B cell (primary cell): ENCODE data around the gene C10orf105. TPM values are rescaled to one million over a fixed set of nuclear protein-coding genes. Genes with fewer than 3 reads are reported as not detected.

Source experiments
- ATAC-seq: fragments of 200-7000 bp; cut with Tn5 transposase; one replicate; pipeline ENCODE4 v1.10.0; 2021; ENCODE audit warnings: low read depth, mild to moderate bottlenecking, moderate number of reproducible peaks, moderate library complexity
- CTCF ChIA-PET: fragments of 350-600 bp; sonication (Branson Sonifier 250); formaldehyde crosslinking; loops from one replicate; lab custom pipeline; 2021; ENCODE audit warnings: antibody characterized with exemption, inconsistent platforms; lab: Charles Lee
- POLR2A ChIA-PET: fragments of 350-600 bp; sonication (Branson Sonifier 250); formaldehyde crosslinking; loops from one replicate; lab custom pipeline; 2021; ENCODE audit warnings: antibody characterized with exemption; lab: Charles Lee
- DNase-seq: peaks from one replicate; pipeline ENCODE4 v3.0.0; 2013
- H2AFZ ChIP-seq: 2 replicates; pipeline ENCODE4 v1.6.1; 2012; ENCODE audit warnings: mild to moderate bottlenecking, low read depth, low read length; ENCODE audit not compliant: insufficient read depth, poor library complexity, severe bottlenecking
- H3K27ac ChIP-seq, 2 donors: 1 replicate in 1 of 2; 2 replicates in 1 of 2; pipeline ENCODE4 v1.5.1; 2012 to 2013; ENCODE audit warnings: low read length in 2 of 2, mild to moderate bottlenecking in 2 of 2, moderate library complexity in 1 of 2
- H3K27me3 ChIP-seq, 4 experiments: fragments of 200-600 bp in 1 of 4; sonication (generic) in 1 of 4; replicated peaks in 1 of 4; 1 replicate in 2 of 4; 2 replicates in 2 of 4; pipeline versions ENCODE4 v1.6.1 to v1.7.0; 2013 to 2016; ENCODE audit warnings: low read length in 3 of 4, mild to moderate bottlenecking in 2 of 4, mixed read lengths in 1 of 4, moderate library complexity in 1 of 4; ENCODE audit not compliant: insufficient read depth in 4 of 4, control insufficient read depth in 3 of 4; ENCODE audit errors: control extremely low read depth in 1 of 4
- H3K36me3 ChIP-seq, 2 experiments: replicated peaks in 1 of 2; 1 replicate in 1 of 2; 2 replicates in 1 of 2; pipeline versions ENCODE4 v1.6.1 to v1.7.1; 2013; ENCODE audit warnings: low read length in 1 of 2; ENCODE audit not compliant: insufficient read depth in 2 of 2, control insufficient read depth in 1 of 2; ENCODE audit errors: control extremely low read depth in 1 of 2, extremely low read depth in 1 of 2
- H3K4me1 ChIP-seq, 2 donors: fragments of 200-600 bp in 1 of 2; sonication (generic) in 1 of 2; 1 replicate in 1 of 2; 2 replicates in 1 of 2; pipeline versions ENCODE4 v1.5.1 to v1.6.1; 2013 to 2017; ENCODE audit warnings: low read length in 2 of 2; ENCODE audit not compliant: control insufficient read depth in 2 of 2, insufficient read depth in 2 of 2
- H3K4me2 ChIP-seq: replicated peaks from 2 replicates; pipeline ENCODE3; 2012; ENCODE audit warnings: mild to moderate bottlenecking, low read depth, low read length; ENCODE audit not compliant: poor library complexity, severe bottlenecking
- H3K4me3 ChIP-seq, 5 experiments: fragments of 200-600 bp in 1 of 5; sonication (generic) in 1 of 5; 1 replicate in 3 of 5; 2 replicates in 2 of 5; pipeline versions ENCODE4 v1.5.1 to v1.7.0; 2011 to 2016; ENCODE audit warnings: low read length in 4 of 5, mild to moderate bottlenecking in 4 of 5, low read depth in 2 of 5, control low read depth in 1 of 5, moderate library complexity in 1 of 5; ENCODE audit not compliant: insufficient read depth in 1 of 5; ENCODE audit errors: control extremely low read depth in 1 of 5, extremely low read depth in 1 of 5
- H3K79me2 ChIP-seq: fragments of 200-600 bp; sonication (generic); one replicate; pipeline ENCODE4 v1.6.0; 2016; ENCODE audit warnings: low read length; ENCODE audit not compliant: control insufficient read depth, insufficient read depth
- H3K9ac ChIP-seq: fragments of 200-600 bp; sonication (generic); 2 replicates; pipeline ENCODE4 v1.6.1; 2017; ENCODE audit warnings: mild to moderate bottlenecking, low read length, moderate library complexity
- H3K9me3 ChIP-seq, 3 donors: one replicate each; pipeline versions ENCODE4 v1.6.1 to v1.7.1; 2013; ENCODE audit warnings: low read length in 2 of 3; ENCODE audit not compliant: control insufficient read depth in 2 of 3, insufficient read depth in 1 of 3; ENCODE audit errors: control extremely low read depth in 1 of 3
- H4K20me1 ChIP-seq: 2 replicates; pipeline ENCODE4 v1.6.0; 2012; ENCODE audit warnings: mild to moderate bottlenecking, low read length; ENCODE audit not compliant: insufficient read depth, control insufficient read depth, poor library complexity, severe bottlenecking
- H3K27ac Mint-ChIP-seq: one replicate; pipeline ENCODE4 v1.8.0; 2021; ENCODE audit warnings: mixed read lengths
- H3K27me3 Mint-ChIP-seq: one replicate; pipeline ENCODE4 v1.8.0; 2021; ENCODE audit warnings: mixed read lengths
- H3K4me1 Mint-ChIP-seq: one replicate; pipeline ENCODE4 v1.8.0; 2021; ENCODE audit warnings: mixed read lengths
- H3K4me3 Mint-ChIP-seq: one replicate; pipeline ENCODE4 v1.8.0; 2021; ENCODE audit warnings: mixed read lengths
- H3K9me3 Mint-ChIP-seq: one replicate; pipeline ENCODE4 v1.8.0; 2022; ENCODE audit warnings: mixed read lengths; ENCODE audit not compliant: insufficient read depth
- CTCF ChIP-seq: fragments of 200-600 bp; IDR thresholded peaks from one replicate; pipeline ENCODE4 v1.8.0; 2022; ENCODE audit warnings: antibody characterized with exemption, mild to moderate bottlenecking
- EZH2 ChIP-seq: IDR thresholded peaks from 2 replicates; pipeline ENCODE4 v1.6.1; 2012; ENCODE audit warnings: borderline replicate concordance, low read depth, mild to moderate bottlenecking, moderate library complexity, low read length; ENCODE audit not compliant: insufficient read depth, poor library complexity, severe bottlenecking
- WGBS: methylation state at CpG from one replicate; pipeline ENCODE4 v1.1.5; 2013; ENCODE audit warnings: missing lambda C conversion rate; ENCODE audit not compliant: insufficient coverage; 5-methylcytosine and 5-hydroxymethylcytosine counted together
- intact Hi-C: fragments of 100-400 bp; cut with micrococcal nuclease; formaldehyde crosslinking; loops from one replicate; pipeline ENCODE4 v1.10.0; 2022
- polyA plus RNA-seq: library from polyadenylated mRNA; depleted of rRNA; stranded (reverse); fragments of >200 nt; gene quantifications from 2 replicates; pipeline ENCODE4 v1.2.3, GENCODE V29; 2012
- total RNA-seq, 2 donors: library from RNA; stranded (reverse); fragments of 120-200 nt in 1 of 2; gene quantifications; 1 replicate in 1 of 2; 2 replicates in 1 of 2; pipeline versions ENCODE4 v1.2.3 to v1.2.4, GENCODE V29; 2013 to 2022

Gene C10orf105
- total and polyA plus RNA-seq, 2 donors (not counting 1 experiment from before 2014, with no cell fraction given): 0.03 TPM; not detected in 1

GRCh38 chr10:71726580-71727104, 7.1 kb upstream of the C10orf105 start:
- H3K27ac ChIP-seq: peak overlapping the region; percentile 75 to 78
- no peak for ATAC-seq
- H3K9me3 ChIP-seq: peaks cover 0 to 4% (median 0%) of the 10 kb centered on the region in 3 donors
- peak overlapping the region; percentile 30 for H3K9ac ChIP-seq
- ChIA-PET POLR2A (interaction anchor here (0.8 to 3.0 kb wide), 4 partner anchors 15 to 47 kb away, joined by 3 to 15 read pairs (median 8); partner anchors contain the start of gene VSIR), CTCF (interaction anchor here (1.0 to 6.1 kb wide), 9 partner anchors 19 to 85 kb away, joined by 3 to 36 read pairs (median 5); partner anchors contain the start of gene VSIR)
- 45% methylated on average over 9 of the region's 11 CpGs for WGBS
- peaks cover 40 to 63% of the 10 kb centered on the region in 2 donors for H3K4me1 ChIP-seq
- peaks cover 1% of the 10 kb centered on the region for H3K27me3 Mint-ChIP-seq
- peak overlapping the region; percentile 83 for H3K4me3 Mint-ChIP-seq
- no peaks in the 10 kb centered on the region for H3K79me2 ChIP-seq
- H3K4me1 Mint-ChIP-seq: peaks cover 44% of the 10 kb centered on the region
- peak; percentile 31 for DNase-seq
- H3K4me2 ChIP-seq: peak overlapping the region; percentile 81
- intact Hi-C loops: loop anchor here (1.0 kb wide), 3 partner anchors 9 to 43 kb away; no protein-coding TSS in a partner anchor
- peak overlapping the region in 1 of 5 experiments; percentile 22 for H3K4me3 ChIP-seq
- H3K27me3 ChIP-seq: no peaks in the 10 kb centered on the region
- H3K27ac Mint-ChIP-seq: peak overlapping the region; percentile 92
- no peak for TF ChIP-seq CTCF
- TF ChIP-seq EZH2: no peak
- no peaks in the 10 kb centered on the region for H4K20me1 ChIP-seq
- no peak overlapping the region for H2AFZ ChIP-seq
- H3K36me3 ChIP-seq: no peaks in the 10 kb centered on the region
- H3K9me3 Mint-ChIP-seq: no peaks in the 10 kb centered on the region

GRCh38 chr10:71725998-71726579, 6.5 kb upstream of the C10orf105 start:
- no peak for ATAC-seq
- Histone ChIP-seq H3K9me3 (peaks cover 0 to 4% (median 0%) of the 10 kb centered on the region in 3 donors), H3K9ac (no peak overlapping the region), H2AFZ (no peak overlapping the region), H3K27me3 (no peaks in the 10 kb centered on the region), H3K27ac (peak overlapping the region in 1 of 2 donors; percentile 78), H3K36me3 (no peaks in the 10 kb centered on the region), H3K4me1 (peaks cover 40 to 59% of the 10 kb centered on the region in 2 donors), H3K4me3 (no peak overlapping the region), H3K79me2 (no peaks in the 10 kb centered on the region), H3K4me2 (peak overlapping the region; percentile 81), H4K20me1 (no peaks in the 10 kb centered on the region)
- ChIA-PET CTCF (interaction anchor here (1.1 to 6.1 kb wide), 9 partner anchors 12 to 86 kb away, joined by 3 to 36 read pairs (median 4); partner anchors contain the start of gene VSIR), POLR2A (interaction anchor here (0.5 to 3.0 kb wide), 3 partner anchors 42 to 514 kb away, joined by 4 to 15 read pairs (median 12); partner anchors contain the start of gene VSIR)
- intact Hi-C loops: no loop called here
- DNase-seq: peak; percentile 53
- peaks cover 4% of the 10 kb centered on the region for H3K27me3 Mint-ChIP-seq
- TF ChIP-seq EZH2 (no peak), CTCF (peak; percentile 35)
- WGBS: 39% methylated on average over 5 of the region's 9 CpGs
- H3K27ac Mint-ChIP-seq: peak overlapping the region; percentile 92
- peak overlapping the region; percentile 83 for H3K4me3 Mint-ChIP-seq
- no peaks in the 10 kb centered on the region for H3K9me3 Mint-ChIP-seq
- peaks cover 41% of the 10 kb centered on the region for H3K4me1 Mint-ChIP-seq
